ENCODE results near the gene MCF2L2. TPM values are rescaled to one million over a fixed set of nuclear protein-coding genes. Genes with fewer than 3 reads are reported as not detected.

The MCF2L2 gene
- total and polyA plus RNA-seq, 9 of the 15 experiments (the other 6 are each of a cell fraction or from before 2014, with no cell fraction given), result 0.56 to 4.2 (median 3.0) TPM

DNA sequence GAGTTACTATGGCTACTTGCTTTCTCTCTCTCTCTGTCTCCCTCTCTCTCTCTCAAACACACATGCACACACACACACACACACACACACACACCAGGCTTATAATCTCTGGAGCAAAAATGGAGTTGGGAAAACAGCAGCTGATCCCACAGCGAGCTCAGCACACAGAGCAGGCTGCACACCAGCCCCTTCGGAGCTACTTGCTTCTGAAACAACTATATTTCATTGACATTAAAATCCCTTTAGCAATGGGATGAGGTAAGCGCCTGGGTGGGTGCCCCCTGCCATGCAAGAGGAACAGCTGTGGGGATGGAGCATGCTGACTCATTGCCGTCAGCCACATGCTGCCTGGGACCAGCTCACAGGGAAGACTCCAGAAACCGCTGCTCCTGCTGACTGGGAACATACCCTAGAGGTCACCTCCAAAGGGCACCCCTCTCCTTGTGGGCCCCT, 129.7 kb downstream of the MCF2L2 start (continued):
- TF ChIP-seq, protein P1, sequence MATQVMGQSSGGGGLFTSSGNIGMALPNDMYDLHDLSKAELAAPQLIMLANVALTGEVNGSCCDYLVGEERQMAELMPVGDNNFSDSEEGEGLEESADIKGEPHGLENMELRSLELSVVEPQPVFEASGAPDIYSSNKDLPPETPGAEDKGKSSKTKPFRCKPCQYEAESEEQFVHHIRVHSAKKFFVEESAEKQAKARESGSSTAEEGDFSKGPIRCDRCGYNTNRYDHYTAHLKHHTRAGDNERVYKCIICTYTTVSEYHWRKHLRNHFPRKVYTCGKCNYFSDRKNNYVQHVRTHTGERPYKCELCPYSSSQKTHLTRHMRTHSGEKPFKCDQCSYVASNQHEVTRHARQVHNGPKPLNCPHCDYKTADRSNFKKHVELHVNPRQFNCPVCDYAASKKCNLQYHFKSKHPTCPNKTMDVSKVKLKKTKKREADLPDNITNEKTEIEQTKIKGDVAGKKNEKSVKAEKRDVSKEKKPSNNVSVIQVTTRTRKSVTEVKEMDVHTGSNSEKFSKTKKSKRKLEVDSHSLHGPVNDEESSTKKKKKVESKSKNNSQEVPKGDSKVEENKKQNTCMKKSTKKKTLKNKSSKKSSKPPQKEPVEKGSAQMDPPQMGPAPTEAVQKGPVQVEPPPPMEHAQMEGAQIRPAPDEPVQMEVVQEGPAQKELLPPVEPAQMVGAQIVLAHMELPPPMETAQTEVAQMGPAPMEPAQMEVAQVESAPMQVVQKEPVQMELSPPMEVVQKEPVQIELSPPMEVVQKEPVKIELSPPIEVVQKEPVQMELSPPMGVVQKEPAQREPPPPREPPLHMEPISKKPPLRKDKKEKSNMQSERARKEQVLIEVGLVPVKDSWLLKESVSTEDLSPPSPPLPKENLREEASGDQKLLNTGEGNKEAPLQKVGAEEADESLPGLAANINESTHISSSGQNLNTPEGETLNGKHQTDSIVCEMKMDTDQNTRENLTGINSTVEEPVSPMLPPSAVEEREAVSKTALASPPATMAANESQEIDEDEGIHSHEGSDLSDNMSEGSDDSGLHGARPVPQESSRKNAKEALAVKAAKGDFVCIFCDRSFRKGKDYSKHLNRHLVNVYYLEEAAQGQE (IDR thresholded peaks at IDR 0.05; ENCODE audit: borderline replicate concordance), result no peak
- TF ChIP-seq, protein P1 (CRISPR knock-in tag; IDR thresholded peaks at IDR 0.05; ENCODE audit: low read depth), result no peak
- no peak for TF ChIP-seq ETS2 (tag; IDR thresholded peaks at IDR 0.05; ENCODE audit: borderline replicate concordance, poor library complexity, severe bottlenecking)
- no peak for TF ChIP-seq SIN3A (IDR thresholded peaks at IDR 0.05; ENCODE audit: borderline replicate concordance in 2 of 2, control insufficient read depth in 1 of 2, low read depth in 2 of 2, low read length in 2 of 2)
- no peak for TF ChIP-seq ERF (CRISPR knock-in tag; IDR thresholded peaks at IDR 0.05)
- no peak for TF ChIP-seq TEAD1 (CRISPR knock-in tag; IDR thresholded peaks at IDR 0.05)
- TF ChIP-seq DIDO1 (tag; IDR thresholded peaks at IDR 0.05; ENCODE audit: low read depth), result no peak
- TF ChIP-seq GTF2E2 (tag; IDR thresholded peaks at IDR 0.05), result no peak
- TF ChIP-seq NR4A1 (CRISPR knock-in tag; IDR thresholded peaks at IDR 0.05), result no peak
- TF ChIP-seq NR4A1 (tag; IDR thresholded peaks at IDR 0.05), result no peak
- no peak for TF ChIP-seq ZFP36 (IDR thresholded peaks at IDR 0.05; ENCODE audit: low read depth, low read length, partially characterized antibody)
- no peak for TF ChIP-seq RUNX1 (IDR thresholded peaks at IDR 0.05; ENCODE audit: low read depth)
- TF ChIP-seq EWSR1 (IDR thresholded peaks at IDR 0.05; ENCODE audit: borderline replicate concordance, low read depth, partially characterized antibody), result no peak
- no peak for TF ChIP-seq ZNF253 (CRISPR knock-in tag; conservative IDR thresholded peaks at IDR 0.05)
- TF ChIP-seq CEBPB (tag; IDR thresholded peaks at IDR 0.05), result no peak
- TF ChIP-seq JUNB (CRISPR knock-in tag; conservative IDR thresholded peaks at IDR 0.05), result no peak
- no peak for TF ChIP-seq STAT5B (CRISPR knock-in tag; IDR thresholded peaks at IDR 0.05)
- TF ChIP-seq, protein P2, sequence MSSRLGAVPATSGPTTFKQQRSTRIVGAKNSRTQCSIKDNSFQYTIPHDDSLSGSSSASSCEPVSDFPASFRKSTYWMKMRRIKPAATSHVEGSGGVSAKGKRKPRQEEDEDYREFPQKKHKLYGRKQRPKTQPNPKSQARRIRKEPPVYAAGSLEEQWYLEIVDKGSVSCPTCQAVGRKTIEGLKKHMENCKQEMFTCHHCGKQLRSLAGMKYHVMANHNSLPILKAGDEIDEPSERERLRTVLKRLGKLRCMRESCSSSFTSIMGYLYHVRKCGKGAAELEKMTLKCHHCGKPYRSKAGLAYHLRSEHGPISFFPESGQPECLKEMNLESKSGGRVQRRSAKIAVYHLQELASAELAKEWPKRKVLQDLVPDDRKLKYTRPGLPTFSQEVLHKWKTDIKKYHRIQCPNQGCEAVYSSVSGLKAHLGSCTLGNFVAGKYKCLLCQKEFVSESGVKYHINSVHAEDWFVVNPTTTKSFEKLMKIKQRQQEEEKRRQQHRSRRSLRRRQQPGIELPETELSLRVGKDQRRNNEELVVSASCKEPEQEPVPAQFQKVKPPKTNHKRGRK (tag; IDR thresholded peaks at IDR 0.05), result no peak
- TF ChIP-seq ZNF384 (IDR thresholded peaks at IDR 0.05; ENCODE audit: low read depth, low read length), result no peak
- TF ChIP-seq CREBBP (IDR thresholded peaks at IDR 0.05; ENCODE audit: low read depth, low read length), result no peak
- TF ChIP-seq FOXA1 (IDR thresholded peaks at IDR 0.05; ENCODE audit: borderline replicate concordance), result no peak
